HG02885 (cell line): ENCODE results near the gene DSCAML1.

Experiments used
- ATAC-seq: cut with Tn5 transposase; IDR thresholded peaks from one replicate; pipeline ENCODE4 v1.9.1; 2021; ENCODE audit warnings: mild to moderate bottlenecking; ENCODE audit not compliant: unreplicated experiment, poor library complexity

The DSCAML1 gene, protein sequence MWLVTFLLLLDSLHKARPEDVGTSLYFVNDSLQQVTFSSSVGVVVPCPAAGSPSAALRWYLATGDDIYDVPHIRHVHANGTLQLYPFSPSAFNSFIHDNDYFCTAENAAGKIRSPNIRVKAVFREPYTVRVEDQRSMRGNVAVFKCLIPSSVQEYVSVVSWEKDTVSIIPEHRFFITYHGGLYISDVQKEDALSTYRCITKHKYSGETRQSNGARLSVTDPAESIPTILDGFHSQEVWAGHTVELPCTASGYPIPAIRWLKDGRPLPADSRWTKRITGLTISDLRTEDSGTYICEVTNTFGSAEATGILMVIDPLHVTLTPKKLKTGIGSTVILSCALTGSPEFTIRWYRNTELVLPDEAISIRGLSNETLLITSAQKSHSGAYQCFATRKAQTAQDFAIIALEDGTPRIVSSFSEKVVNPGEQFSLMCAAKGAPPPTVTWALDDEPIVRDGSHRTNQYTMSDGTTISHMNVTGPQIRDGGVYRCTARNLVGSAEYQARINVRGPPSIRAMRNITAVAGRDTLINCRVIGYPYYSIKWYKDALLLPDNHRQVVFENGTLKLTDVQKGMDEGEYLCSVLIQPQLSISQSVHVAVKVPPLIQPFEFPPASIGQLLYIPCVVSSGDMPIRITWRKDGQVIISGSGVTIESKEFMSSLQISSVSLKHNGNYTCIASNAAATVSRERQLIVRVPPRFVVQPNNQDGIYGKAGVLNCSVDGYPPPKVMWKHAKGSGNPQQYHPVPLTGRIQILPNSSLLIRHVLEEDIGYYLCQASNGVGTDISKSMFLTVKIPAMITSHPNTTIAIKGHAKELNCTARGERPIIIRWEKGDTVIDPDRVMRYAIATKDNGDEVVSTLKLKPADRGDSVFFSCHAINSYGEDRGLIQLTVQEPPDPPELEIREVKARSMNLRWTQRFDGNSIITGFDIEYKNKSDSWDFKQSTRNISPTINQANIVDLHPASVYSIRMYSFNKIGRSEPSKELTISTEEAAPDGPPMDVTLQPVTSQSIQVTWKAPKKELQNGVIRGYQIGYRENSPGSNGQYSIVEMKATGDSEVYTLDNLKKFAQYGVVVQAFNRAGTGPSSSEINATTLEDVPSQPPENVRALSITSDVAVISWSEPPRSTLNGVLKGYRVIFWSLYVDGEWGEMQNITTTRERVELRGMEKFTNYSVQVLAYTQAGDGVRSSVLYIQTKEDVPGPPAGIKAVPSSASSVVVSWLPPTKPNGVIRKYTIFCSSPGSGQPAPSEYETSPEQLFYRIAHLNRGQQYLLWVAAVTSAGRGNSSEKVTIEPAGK (N-terminal part only)

DNA sequence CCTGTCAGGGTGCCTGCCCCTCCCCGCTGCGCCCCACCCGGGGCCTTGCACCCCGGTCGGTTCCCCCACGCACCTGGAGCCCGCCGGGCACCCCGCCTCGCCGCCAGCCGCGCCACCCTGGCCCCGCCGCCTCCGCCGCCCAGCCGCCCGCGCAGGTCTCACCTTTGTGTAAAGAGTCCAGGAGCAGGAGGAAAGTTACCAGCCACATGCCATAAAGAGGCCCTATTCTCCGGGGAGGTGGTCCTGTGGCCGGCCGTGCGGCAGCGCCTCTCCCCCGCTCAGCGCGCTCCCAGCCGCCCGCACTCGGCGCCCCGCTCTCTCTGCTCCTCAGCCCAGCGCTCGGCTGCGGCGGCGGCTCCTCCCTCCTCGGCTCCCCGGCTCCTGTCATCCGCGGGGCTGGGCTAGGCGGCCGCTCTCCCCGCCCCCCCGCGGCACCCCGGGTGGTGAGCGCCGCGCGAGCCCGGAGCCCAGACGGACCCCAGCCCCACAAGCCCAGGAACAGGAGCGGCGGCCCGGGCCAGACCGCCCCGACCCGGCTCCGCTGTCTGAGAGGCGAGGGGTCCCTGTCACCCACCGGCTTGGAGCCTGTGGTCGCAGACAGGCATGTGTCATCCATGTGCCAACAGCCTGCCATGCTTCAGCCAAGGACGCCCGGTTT, at the start of gene DSCAML1:
TSS of gene DSCAML1 (minus strand) at position 345 of the 658 bp plus-strand sequence. CDS start at position 208, 137 bp downstream.
- no peak for ATAC-seq

DNA sequence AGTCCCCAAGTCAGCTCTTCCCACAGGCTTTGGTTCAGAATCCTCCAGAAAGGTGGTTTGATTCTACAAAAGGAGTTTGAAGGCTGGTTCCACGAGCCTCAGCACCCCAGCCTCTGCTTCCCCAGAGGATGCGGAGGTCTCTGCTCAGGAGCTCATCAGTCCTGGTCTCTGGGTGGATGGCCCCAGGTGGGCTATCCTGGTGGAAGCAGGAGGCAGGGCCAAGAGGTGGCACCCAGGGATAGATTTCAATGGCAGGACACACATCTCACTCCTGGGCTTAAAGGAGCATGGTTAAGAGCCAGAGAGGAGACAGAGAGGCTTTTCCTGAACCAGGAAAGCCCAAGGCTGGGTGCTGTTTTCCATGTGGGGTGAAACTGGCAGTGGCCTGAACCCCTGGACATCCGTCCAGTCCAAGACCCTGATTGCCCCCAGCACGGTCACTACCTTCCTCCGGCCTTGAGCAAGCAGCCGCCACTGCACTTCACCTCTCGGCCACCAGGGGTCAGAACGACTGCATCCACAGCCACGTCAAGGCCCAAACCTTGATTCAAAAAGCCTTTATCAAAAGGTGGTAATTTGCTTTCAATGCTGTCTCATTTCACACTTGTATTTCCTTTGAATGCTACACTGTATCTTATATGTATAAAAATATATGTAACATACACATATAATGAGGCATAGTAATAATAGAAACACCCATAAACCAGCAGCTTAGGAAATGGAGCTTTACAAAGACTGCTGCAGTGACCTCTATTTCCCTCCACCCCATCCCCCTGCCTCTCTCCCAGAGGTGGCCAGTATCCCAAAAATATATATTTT, 46.9 kb upstream of the DSCAML1 start:
- ATAC-seq, result no peak

DNA sequence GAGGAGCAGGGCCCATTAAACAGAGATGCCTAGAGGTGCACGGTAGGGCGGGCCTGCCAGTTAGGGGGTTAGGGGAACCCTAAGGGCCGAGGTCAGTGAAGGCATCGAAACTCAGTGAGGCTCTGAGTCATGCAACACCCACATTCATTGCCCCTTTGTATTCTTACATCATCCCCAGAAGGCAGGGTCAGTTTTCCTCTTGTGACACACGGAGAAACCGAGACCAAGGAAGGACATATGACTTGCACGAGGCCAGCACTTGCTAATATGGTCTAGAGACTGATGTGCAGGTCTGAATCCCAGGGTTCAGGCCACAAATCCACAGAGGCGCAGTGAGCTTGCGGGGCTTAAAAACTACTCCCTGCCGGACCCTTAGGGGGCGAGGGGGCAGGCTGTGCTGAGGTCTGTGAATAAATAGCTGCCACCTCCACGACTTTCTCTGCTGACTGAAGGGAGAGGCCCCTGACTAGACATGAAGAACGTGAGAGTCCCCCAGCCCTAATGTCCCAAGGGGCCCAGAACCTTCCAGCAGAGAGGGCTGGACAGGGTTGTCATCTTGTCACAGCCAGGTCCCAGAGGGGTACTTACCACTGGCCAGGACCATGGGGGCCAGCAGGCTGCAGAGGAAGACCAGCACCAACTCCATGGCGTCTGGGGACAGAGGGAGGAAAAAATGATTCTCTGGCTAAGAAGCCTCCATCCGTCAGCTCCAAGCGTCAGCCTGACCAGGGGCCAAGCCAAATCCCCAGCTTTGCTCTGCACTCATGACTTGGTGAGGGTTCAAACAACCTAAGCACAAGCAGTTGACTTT, 45.3 kb upstream of the DSCAML1 start:
- no peak for ATAC-seq

DNA sequence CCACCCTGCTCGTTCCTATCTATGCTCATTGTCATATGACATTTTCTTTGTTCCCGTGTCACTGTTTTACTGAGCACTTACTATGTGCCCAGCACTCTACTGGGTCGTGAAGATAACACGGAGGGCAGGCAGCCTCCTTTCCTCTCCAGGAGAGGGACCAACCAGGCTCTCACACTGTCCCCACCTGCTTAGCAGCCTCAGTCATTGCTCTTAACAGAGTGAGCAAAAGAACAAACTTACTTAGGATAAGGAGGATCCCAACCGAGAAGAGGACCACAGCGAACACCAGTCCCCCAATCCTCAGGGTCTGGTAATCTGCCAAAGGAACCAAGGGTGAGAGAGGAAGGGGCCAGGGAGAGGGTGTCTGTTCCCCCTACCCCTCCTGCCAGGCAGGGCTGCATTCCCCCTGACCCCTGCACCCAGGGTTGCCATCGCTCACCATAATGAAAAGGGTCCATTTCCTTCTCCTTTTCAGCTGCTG, 44.6 kb upstream of the DSCAML1 start:
- no peak for ATAC-seq

DNA sequence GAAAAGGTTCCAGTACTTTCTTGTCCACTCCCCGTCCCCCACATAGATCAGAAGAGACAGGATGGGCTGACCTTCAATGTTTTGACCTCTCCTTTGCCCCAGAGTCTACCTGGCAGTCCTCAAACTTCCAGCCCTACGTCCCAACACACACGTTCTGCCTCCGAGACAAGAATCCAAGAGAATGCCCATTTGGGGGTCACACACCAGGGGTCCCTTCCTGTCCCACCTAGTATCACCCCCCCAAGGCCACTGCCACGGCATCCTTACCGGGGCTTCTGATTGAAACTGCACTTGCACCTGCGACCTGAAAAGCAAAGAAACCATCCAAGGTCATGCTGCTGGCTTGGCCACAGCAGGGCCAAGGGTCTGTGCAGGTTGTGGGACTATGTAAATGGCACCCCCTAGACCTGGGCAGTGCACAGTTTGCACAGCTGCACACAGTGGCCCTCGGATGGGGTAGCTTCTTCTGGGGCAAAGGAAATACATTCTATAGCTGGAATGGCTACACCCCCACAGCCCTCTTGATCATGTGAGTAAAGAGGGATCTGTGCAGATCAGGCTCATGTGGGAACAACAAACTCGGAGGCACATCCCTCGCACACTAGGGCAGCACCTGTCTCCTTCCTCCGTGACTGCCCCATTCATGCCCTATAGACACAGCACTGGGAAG, 44.0 kb upstream of the DSCAML1 start:
- no peak for ATAC-seq

DNA sequence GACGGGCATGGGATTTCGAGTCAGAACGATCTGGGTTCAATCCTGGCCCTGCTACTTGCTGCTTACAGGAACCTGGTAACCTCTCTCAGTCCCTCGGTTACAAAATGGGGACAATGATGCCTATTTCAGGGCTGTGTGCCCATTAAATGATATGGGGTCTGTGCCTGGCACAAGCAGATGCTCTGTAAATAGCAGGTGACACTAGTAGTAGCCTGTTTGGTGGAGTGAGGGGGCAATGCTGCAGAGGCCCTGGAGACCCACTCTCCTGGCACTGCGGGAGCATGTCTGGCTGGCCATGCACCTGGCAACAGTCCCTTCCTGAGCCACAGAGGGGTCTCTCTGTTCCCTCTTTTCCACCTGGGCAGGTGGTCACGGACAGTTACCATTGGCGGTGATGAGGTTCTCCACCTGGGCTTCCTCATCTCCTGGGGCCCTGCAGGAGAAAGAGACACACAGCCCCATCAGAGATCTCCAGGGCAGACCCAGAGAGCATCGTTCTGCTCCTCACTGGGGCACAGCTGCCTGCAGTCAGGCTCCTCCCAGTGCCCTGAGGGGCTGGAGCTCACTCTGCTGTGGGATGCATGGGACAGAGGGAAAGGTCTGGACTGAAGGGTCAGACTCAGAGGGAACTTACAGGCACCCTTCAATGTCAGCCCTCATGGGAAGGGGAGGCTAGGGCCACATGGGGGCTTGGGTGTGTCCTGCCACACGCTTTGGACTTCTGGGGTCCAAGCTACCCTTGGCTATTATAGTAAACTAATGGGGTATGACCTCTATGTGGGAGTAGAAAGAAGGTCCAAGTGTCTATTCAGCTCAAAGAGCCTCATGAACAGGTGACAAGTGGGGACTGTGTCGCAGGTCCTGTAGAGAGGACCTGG, 43.2 kb upstream of the DSCAML1 start:
- ATAC-seq, result no peak

DNA sequence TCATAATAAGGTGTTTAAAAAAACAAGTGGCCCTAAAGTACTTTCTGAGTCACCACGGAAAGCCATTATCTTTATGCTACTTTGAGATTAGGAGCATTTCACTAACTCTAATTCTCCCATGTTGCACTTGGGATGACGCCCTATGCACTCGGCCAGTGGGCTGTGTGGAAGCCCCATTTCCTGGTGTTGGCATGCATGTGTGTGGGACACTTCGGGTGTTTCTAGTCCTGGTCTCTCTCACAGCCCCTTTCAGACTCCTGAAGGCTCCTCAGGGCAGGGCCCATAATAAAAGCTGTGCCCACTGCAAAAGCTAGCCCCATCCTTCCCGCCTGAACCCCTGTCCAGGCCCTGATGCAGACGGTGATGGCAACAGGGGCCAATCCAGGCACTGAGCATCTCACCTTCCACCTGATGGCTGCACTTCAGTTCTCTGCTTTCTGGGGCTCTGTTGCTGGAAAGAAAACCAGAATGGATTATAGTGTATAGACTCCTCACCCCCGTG, 42.4 kb upstream of the DSCAML1 start:
- ATAC-seq, result no peak

DNA sequence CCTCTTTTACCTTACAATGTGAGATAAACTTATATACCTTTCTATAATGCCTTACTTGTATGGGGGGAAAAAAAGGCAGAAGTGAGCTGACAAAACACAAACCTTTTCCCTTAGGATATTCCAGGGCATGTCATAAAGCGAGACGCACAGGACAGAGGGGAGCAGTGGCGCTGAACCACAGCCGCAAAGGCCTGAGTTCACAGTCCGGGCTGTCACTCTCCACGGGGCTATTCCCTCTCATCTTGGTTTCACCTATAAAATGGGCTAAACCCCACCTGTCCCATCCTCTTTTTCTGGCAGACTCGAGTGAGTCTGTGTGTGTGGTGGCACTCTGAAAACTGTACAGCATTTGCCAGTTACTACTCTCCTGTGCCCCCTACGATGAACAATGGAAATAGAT, 41.9 kb upstream of the DSCAML1 start:
- ATAC-seq, result no peak

DNA sequence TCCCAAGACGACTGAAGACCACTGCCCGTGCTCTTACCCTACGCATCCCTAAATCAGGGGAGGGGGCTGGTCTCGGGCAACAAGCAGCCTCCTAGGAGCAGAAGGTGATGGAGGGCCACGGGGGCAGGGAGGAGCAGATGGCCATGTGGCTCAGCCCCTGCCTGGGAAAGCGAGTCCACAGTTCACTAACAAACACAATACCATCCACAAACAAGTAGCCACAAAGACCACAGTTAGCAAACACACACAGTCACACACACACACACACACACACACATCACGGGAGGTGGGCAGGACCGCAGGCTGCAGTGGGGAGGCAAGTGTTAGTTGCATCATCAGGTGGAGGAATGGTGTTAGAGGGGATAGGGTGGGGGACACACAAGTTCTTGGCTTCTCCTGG, 40.8 kb upstream of the DSCAML1 start:
- ATAC-seq, result no peak

DNA sequence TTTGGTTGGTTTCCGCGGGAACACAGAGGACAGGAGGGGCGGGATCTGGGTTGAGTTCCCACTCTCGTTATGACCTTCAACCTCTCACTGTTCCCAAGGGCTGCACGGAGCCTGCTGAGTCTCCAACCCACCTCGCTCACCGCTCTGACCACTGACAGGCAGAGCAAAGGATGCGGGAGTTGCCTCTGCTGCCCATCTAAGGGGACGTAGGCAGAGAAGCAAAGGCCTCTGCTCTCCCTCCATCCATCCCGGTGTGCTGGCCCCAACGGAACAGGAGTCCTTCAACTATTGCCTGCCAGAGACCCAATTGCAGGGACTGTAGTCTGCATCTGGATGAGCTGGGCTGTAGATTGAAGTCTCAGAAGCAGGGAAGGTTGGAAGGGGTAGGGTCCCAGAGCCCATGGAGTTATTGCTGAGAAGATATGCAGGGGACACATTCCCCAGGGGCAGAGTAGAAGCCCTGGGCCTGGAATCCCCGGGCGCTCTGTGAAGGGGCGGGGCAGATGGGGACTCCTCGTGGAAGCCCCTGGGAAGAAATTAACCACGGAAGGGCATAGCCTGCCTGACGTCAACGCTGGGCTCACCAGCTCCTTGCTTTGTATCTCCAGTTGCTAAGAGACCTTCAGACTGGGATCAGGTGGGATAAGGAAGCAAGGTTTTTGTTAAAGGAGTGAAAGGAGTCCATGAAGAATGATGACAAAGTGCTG, 40.2 kb upstream of the DSCAML1 start:
- ATAC-seq, result no peak

DNA sequence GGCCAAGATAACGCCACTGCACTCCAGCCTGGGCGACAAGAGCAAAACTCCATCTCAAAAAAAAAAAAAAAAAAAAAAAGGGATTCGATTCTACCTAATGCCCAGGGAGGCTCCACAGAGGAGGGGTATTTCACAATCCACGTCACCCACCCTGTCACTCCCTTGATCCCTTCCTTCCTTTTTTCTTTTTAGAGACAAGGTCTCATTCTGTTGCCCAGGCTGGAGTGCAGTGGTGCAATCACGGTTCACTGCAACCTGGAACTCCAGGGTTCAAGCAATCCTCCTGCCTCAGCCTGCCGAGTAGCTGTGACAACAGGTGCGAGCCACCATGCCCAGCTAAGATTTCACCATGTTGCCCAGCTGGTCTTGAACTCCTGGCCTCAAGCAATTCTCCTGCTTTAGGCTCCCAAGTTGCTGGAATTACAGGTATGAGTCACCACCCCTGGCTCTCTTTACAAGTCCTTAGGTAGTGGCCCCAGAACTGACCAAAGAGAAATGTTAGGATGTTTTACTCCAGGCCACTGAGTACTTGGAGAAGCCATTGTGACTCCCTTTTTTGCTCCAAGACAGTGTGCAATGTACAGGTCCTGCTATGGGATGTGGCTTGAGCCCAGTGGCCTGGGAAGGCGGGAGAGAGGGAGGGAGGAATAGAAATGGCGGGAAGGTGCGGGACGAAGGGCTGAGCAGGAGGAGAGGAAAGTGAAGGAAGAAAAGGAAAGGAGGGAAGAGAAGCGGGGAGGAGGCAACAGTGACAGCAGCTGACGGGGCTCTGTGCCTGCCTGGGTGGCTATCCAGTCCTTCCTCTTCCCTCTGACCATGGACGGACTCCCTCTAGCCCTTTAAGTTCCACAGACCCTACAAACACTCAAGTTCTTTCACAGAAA, 39.3 kb upstream of the DSCAML1 start:
- no peak for ATAC-seq

DNA sequence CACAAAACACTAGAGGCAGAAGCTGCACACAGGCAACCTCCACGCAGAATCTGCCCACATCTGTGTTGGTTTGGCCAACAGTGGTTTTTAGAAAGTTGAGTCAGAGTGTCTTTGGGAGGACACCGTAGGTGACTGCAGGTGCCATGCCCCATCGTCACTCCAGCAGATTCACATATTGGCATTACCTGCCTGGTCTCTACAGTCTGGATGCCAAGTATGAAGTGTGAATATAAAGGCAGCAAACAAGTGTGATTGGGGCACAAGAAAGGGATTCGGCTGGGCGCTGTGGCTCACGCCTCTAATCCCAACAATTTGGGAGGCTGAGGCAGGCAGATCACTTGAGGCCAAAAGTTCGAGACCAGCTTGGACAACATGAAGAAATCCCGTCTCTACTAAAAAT, 38.6 kb upstream of the DSCAML1 start:
- no peak for ATAC-seq

DNA sequence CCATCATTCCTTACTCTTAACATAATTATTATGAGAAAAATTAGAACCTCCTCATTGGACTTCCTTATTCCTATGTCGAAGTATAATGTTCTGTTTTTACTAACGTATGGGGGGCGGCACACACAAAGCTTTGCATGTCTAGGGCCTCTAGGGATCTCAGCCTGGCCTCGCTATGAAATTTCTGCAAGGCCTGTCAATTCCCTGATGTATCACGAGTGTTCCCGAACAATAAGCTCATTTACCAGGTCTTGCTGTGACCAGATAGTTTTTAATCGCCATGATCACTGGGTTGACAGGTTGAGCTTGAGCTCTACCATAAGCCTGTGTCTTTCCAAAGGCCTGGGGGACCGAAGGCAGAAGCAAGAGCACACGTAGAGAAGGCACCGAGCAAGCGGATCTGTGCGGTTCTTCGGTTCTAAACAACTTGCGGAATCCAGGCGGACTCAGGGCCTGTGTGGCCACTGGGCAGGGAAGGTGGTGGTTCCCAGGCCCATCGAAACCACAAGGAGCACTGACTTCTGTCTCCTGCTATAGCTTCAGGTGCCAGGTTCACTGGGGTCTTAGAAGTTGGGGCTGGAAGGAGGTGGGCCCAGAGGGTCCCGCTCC, 37.9 kb upstream of the DSCAML1 start:
- no peak for ATAC-seq

DNA sequence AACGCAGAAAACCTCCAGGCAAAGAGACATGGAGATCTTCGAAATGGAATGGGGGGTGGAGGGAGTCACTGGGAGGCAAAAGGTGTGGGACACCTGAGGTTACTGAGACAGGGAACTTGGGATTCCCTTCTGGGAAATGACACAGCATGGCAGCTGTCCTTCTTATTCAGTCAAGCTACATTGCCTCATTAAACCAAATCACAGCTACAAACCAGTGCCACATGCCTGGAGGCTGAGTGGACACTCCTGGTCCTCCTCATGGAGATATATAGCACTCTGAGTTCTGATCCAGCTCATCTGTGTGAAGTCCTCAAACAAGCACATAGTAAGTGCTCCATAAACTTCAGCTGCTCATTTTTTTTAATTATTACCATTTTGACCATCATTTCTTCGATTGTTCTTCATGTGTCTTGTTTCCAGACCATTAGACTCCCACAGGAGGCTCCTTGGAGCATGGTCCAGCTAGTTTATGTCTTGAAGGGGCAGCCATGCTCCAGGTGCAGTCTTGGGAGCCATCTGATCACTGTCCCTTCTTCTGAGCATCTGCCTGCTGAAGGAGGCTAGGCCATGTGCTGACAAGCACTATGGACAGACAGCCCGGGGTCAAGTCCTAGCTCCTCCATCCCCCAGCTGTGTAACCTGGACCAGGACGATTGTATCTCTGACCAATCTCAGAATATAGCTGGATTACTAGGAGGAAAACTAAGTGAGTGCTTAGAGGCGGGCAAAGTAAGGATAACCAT, 37.2 kb upstream of the DSCAML1 start:
- ATAC-seq, result no peak
